HuH-7 (cell line): ENCODE measurements around the gene TRIM44.
"Not testable (repeated sequence)": the region's sequence is repeated elsewhere in the genome, so short reads cannot be mapped to it uniquely, and the experiment has no call there.

ENCODE experiments used
- DNase-seq: peaks from one replicate; pipeline ENCODE4 v3.0.0; 2011; ENCODE audit warnings: low spot score

The TRIM44 gene

GRCh38 chr11:35753573-35753972 is 91.0 kb downstream of the TRIM44 start:
- not testable (repeated sequence) for DNase-seq

- not testable (repeated sequence) for DNase-seq
Measured at GRCh38 chr11:35759951-35760350, 97.4 kb downstream of the TRIM44 start.

GRCh38 chr11:35761899-35762298 is 99.3 kb downstream of the TRIM44 start:
- DNase-seq = no peak

- DNase-seq = no peak
Measured at GRCh38 chr11:35763301-35763700, 100.7 kb downstream of the TRIM44 start.

- DNase-seq = no peak
Measured at GRCh38 chr11:35763765-35764164, 101.2 kb downstream of the TRIM44 start.

GRCh38 chr11:35764417-35764816 is 101.8 kb downstream of the TRIM44 start:
- DNase-seq = no peak

GRCh38 chr11:35765211-35765610 is 102.6 kb downstream of the TRIM44 start:
- DNase-seq = no peak

- DNase-seq = no peak
Measured at GRCh38 chr11:35766651-35767050, 104.1 kb downstream of the TRIM44 start.

GRCh38 chr11:35770425-35770824 is 107.8 kb downstream of the TRIM44 start:
- not testable (repeated sequence) for DNase-seq

GRCh38 chr11:35771722-35772121 is 109.1 kb downstream of the TRIM44 start:
- DNase-seq = no peak

GRCh38 chr11:35777241-35777640 is 114.7 kb downstream of the TRIM44 start:
- DNase-seq = not testable (repeated sequence)

GRCh38 chr11:35778943-35779342 is 116.4 kb downstream of the TRIM44 start:
- not testable (repeated sequence) for DNase-seq

GRCh38 chr11:35779409-35779808 is 116.8 kb downstream of the TRIM44 start:
- no peak for DNase-seq

GRCh38 chr11:35780951-35781860 is 118.6 kb downstream of the TRIM44 start:
- DNase-seq = no peak

GRCh38 chr11:35781861-35782470 is 119.4 kb downstream of the TRIM44 start:
- DNase-seq = no peak

- DNase-seq = no peak
Measured at GRCh38 chr11:35783809-35784208, 121.2 kb downstream of the TRIM44 start.

- no peak for DNase-seq
Measured at GRCh38 chr11:35784699-35785098, 122.1 kb downstream of the TRIM44 start.

GRCh38 chr11:35785287-35786167 is 123.0 kb downstream of the TRIM44 start:
- DNase-seq = no peak

- no peak for DNase-seq
Measured at GRCh38 chr11:35786188-35786587, 123.6 kb downstream of the TRIM44 start.

GRCh38 chr11:35787013-35787504 is 124.5 kb downstream of the TRIM44 start:
- no peak for DNase-seq

GRCh38 chr11:35787626-35788025 is 125.1 kb downstream of the TRIM44 start:
- no peak for DNase-seq
